ENCODE data around the gene HSPA12A.
A peak's percentile ranks its signal among the peaks of the same experiment; 100 is the strongest.

The HSPA12A gene

DNA sequence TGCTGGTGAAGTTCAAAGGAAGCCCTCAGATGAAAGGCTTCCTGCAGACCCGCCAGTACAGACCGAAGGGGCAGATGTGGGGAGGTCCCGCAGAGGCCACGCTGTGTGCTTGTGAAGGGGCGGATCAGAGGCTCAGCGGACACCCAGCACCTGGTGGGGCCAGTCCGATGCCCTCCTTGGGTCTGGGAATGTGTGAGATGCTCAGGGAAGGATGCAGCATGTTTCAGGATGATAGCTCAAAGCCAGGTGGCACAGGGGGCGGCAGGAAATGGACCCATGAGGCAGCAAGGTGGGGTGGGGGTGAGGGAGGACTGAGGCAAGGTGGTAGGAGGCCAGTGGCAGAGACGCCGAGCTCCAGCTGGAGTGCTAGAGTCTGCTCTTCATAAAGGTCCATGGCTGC lies 27.9 kb upstream of the HSPA12A start:
- no peak for DNase-seq

GRCh38 chr10:116769791-116770190 lies 27.4 kb upstream of the HSPA12A start:
- DNase-seq = no peak

DNA sequence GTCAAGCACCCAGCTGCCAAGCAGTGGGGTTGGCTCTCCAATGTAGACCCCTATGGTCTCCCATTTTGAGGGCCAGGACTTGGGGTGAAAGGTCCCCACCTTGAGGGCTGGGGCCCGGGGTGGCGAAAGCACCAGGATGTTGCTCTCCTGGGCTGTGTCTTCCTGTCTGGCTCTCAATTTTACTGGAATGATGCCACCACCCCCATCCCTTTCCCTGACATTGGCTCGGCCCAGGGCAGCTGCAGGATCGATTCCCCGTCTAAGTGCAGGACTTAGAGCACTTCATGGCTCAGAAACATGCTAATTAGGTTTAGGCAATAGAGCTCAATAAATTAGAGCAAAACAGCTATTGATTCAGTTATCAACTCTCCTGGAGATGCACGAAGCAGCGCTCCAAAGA lies 27.0 kb upstream of the HSPA12A start:
- DNase-seq = no peak

- no peak for DNase-seq
These were observed 26.4 kb upstream of the HSPA12A start for GRCh38 chr10:116768786-116769185.

GRCh38 chr10:116766837-116767634 lies 24.7 kb upstream of the HSPA12A start:
- no peak for DNase-seq

DNA sequence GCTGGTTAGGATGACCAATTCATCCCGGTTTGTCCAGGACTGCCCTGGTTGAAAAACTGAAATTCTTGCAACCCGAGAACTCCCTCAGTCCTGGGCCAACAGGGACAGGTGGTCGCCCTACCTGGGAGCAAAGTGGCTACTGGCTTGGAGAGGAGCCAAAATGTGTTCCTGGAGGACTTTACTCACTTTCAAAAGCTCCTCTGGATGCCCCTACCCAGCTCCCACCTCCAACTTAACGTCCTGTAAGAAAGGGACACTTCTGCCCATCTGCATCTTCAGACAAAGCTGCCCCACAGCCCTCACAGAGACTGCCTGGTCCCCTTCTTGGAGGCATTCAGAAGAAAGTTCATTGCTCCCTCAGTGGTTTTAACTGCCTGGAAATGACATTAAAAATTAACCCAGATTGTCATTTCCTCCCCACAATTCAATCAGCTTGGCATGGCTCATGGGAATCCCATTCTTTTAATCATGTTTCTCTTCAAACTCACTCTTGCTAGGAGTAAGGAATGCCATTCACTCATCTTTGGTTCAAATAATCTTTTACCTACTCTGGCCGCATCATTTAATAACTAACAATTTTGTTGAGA lies 24.0 kb upstream of the HSPA12A start:
- no peak for DNase-seq

- DNase-seq = peak; percentile 65
These were observed 23.3 kb upstream of the HSPA12A start for GRCh38 chr10:116765648-116766081.

GRCh38 chr10:116764979-116765378 lies 22.6 kb upstream of the HSPA12A start:
- no peak for DNase-seq

- DNase-seq = no peak
These were observed 21.1 kb upstream of the HSPA12A start for GRCh38 chr10:116763440-116763839.

GRCh38 chr10:116761883-116762282 lies 19.5 kb upstream of the HSPA12A start:
- no peak for DNase-seq

DNA sequence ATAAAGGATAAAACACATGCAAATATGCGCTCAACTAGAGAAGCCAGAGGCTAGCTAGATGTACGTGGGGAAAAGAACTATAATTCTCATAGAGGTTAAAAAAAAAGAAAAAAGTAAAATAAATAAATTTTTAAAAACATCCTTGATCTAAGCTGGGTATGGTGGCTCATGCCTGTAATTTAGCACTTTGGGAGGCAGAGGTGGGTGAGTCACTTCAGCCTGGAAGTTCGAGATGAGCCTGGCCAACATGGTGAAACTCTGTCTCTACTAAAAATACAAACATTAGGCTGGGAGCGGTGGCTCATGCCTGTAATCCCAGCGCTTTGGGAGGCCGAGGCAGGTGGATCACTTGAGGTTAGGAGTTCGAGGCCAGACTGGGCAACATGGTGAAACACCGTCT lies 18.6 kb upstream of the HSPA12A start:
- no peak for DNase-seq

DNA sequence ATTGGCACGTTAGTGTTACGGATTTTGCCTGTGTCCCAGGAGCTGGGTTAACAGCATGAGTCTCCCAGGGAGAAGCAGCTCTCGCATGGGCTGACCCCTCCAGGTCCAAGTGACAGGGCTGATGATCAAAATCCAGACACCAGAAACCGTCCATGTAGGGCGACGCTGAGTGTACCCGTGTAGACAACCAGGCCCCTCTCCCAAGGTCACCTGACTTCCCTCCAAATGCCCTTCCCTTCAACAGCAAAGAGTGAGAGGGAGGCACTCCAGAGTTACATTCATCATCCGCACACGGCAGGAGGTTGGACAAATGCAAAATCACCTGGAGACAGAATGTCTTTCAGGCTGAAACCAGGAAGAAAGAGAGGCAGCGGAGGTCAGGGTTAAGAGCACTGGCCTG lies 14.9 kb upstream of the HSPA12A start:
- DNase-seq = no peak

DNA sequence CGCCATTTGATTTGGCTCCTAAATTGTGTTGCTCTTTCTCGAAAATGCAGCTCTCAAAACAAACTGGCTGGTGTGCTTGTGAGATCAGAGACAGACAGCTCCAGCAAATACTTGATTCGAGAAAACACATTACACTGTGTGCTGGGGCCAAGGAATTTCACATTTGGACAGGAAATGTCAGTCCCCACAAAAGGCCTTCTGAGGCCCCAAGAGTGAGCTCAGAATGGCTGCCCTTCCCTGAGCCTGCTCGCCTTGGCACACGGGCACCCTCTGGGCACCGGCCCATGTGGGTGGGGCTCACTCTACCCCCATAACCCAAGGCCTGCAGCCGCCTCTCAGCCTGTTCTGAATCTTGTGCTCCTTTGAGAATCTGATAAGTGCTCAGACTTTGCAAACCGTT lies 13.9 kb upstream of the HSPA12A start:
- DNase-seq = no peak

- DNase-seq = no peak
These were observed 11.4 kb upstream of the HSPA12A start for GRCh38 chr10:116753759-116754158.

DNA sequence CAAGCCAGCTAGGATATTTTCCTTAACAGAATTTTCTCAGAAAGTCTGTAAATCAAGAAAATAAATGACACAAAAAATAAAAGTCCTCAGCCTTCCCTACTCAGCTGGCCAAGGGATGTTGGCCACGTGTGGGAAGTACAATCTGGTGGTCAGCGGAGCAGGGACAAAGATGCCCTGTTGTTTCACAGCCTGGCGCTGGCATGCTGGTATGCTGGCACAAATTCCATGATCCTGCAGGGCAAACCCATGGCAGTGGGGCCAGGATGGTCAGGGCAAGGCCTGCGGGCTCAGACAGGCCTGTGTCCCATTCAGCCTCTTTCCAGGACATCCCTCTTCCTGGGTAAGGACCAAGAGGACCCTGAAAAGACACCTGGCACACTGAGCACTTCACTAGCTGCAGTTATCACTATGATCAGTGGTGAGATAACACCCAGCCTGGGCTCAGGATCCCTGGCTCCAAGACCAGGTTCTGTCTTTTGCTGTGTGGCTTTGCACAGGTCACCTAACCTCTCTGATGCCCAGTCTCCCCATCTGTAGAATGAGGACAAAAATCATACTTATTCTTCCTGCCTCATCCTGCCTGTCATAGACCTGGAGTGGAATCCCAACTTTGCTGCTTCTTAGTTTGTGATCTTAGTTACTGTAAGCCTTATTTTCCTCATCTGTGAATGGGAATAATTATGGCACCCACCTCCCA lies 10.8 kb upstream of the HSPA12A start:
- DNase-seq = no peak

GRCh38 chr10:116752563-116752962 lies 10.2 kb upstream of the HSPA12A start:
- DNase-seq = no peak

DNA sequence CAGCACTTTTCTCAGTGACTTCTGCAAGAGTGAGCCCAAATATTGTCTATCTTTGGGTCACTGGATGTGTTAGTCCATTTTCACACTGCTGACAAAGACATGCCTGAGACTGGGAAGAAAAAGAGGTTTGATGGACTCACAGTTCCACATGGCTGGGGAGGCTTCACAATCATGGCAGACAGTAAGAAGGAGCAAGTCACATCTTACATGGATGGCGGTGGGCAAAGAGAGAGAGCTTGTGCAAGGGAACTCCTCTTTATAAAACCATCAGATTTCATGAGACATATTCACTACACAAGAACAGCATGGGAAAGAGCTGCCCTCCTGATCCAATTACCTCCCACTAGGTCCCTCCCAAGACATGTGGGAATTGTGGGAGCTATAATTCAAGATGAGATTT lies 6.1 kb upstream of the HSPA12A start:
- DNase-seq = no peak

DNA sequence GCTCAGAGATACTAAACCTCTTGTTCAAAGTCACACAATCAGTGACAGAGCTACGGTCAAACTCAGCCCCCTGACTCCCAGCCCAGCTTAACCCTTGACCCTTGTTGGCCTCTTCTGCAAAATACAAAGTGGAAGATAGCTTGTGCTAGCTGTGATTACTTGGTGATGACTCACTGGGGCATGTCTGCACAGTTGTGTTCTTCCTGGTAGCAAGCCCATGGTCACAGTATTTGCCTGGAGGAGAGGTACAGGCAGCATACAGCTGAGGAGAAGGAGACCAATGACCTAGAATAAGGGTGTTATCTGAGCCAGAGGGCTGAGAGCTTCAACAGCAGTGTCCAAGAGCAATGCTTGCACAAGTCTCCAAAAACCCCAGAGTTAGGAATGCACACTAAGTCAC lies 5.7 kb upstream of the HSPA12A start:
- DNase-seq = no peak

DNA sequence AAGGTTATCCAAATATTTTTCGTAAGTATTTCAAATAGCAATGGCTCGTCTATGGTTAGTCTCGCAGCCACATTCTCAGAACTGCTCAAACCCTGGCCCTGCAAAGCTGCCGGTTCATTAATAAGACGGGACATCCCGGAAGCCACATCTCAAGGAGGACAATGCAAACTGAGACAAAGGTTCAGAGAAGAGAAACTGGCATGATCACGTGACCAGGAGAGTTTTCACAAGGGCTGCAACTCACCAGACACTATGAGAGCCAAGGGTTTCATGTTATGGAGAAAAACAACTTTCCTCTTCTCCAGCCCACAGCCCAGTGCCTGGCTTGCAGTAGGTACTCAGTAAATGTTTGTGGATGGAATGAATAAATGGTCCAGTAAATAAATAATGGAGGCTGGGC lies 5.0 kb upstream of the HSPA12A start:
- DNase-seq = no peak

DNA sequence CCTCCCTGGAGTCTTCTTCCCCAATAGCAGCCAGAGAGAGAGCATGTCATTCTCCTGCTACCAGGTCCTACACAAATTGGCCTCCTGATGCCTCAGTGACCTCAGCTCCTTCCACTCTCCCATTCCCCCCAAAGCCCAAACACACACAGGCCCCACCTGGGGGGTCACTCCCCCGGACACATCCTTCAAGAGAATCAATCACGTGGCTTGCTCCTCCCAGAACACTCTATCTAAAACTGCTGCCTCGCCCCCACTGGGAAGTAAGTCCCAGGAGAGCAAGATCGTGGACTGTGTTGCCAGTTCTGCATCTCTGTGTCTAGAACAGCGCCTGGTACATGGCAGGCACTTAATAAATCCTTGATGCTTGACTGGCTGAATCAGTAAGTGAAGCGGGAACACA lies 2.5 kb upstream of the HSPA12A start:
- no peak for DNase-seq

- DNase-seq = no peak
These were observed 1.9 kb upstream of the HSPA12A start for GRCh38 chr10:116744163-116744753.

GRCh38 chr10:116743266-116744064 lies 1.1 kb upstream of the HSPA12A start:
- DNase-seq = no peak

Data from CD4-positive, alpha-beta T cell treated with Interleukin-17A for 4 hours (primary cell).